ENCODE measurements around the gene LHPP. TPM values are rescaled to one million over a fixed set of nuclear protein-coding genes. Genes with fewer than 3 reads are reported as not detected.

Gene LHPP
- total RNA-seq, 1 experiment from 2014 or later, result 6.6 TPM

GRCh38 chr10:124518366-124518765 lies 56.7 kb downstream of the LHPP start:
- H3K9ac ChIP-seq (ENCODE audit: low read length), result no peak overlapping the region
- H3K36me3 ChIP-seq (ENCODE audit: low read depth, low read length), result no peaks in the 10 kb centered on the region
- intact Hi-C loops (cut with micrococcal nuclease), result no loop called here
- no peaks in the 10 kb centered on the region for H3F3A ChIP-seq (ENCODE audit: low read length, unreplicated experiment)
- H3K9me2 ChIP-seq (replicated peaks; ENCODE audit: low read length), result no peaks in the 10 kb centered on the region
- TF ChIP-seq CTCF (conservative IDR thresholded peaks at IDR 0.05; ENCODE audit: low read depth, low read length), result no peak
- TF ChIP-seq EZH2 (IDR thresholded peaks at IDR 0.05; ENCODE audit: low read length, unreplicated experiment), result no peak
- no peak for TF ChIP-seq EZH2phosphoT487 (IDR thresholded peaks at IDR 0.05; ENCODE audit: borderline replicate concordance, low read length)
- ATAC-seq, result no peak
- no peak overlapping the region for H3K27ac ChIP-seq (ENCODE audit: low read length)
- ChIA-PET POLR2A (ENCODE audit: unreplicated experiment) (no interaction called here), CTCF (no interaction called here)
- no peak overlapping the region for H2AFZ ChIP-seq (ENCODE audit: low read length)
- peaks cover 4% of the 10 kb centered on the region; the same call in 1 of the 2 replicates for H3K4me1 ChIP-seq (ENCODE audit: insufficient read depth, low read length)
- no peaks in the 10 kb centered on the region for H3K27me3 ChIP-seq (ENCODE audit: low read length)
- H3K79me2 ChIP-seq (ENCODE audit: low read length), result no peaks in the 10 kb centered on the region
- no peak for DNase-seq
- no peak overlapping the region for H3K4me3 ChIP-seq (ENCODE audit: low read length)
- H3K9me3 ChIP-seq (ENCODE audit: low read length), result no peaks in the 10 kb centered on the region
- H4K20me1 ChIP-seq (ENCODE audit: low read length), result no peaks in the 10 kb centered on the region
- H3K4me2 ChIP-seq (ENCODE audit: low read length), result no peak overlapping the region
- BruUV-seq (replicated peaks), result no TSS peak

GRCh38 chr10:124520558-124521428 lies 59.2 kb downstream of the LHPP start:
- Histone ChIP-seq H3K4me2 (ENCODE audit: low read length) (no peak overlapping the region), H3K36me3 (ENCODE audit: low read depth, low read length) (no peaks in the 10 kb centered on the region), H3K4me3 (ENCODE audit: low read length) (no peak overlapping the region), H3K79me2 (ENCODE audit: low read length) (no peaks in the 10 kb centered on the region), H3K9me2 (replicated peaks; ENCODE audit: low read length) (no peaks in the 10 kb centered on the region), H4K20me1 (ENCODE audit: low read length) (no peaks in the 10 kb centered on the region), H3K9ac (ENCODE audit: low read length) (no peak overlapping the region), H3K27ac (ENCODE audit: low read length) (no peak overlapping the region), H3F3A (ENCODE audit: low read length, unreplicated experiment) (no peaks in the 10 kb centered on the region), H3K4me1 (ENCODE audit: insufficient read depth, low read length) (peaks cover 4% of the 10 kb centered on the region; the same call in 1 of the 2 replicates), H3K9me3 (ENCODE audit: low read length) (no peaks in the 10 kb centered on the region), H3K27me3 (ENCODE audit: low read length) (no peaks in the 10 kb centered on the region), H2AFZ (ENCODE audit: low read length) (no peak overlapping the region)
- no peak for DNase-seq
- intact Hi-C loops (cut with micrococcal nuclease), result no loop called here
- ChIA-PET CTCF (no interaction called here), POLR2A (ENCODE audit: unreplicated experiment) (no interaction called here)
- no TSS peak for BruUV-seq (replicated peaks)
- no peak for ATAC-seq
- TF ChIP-seq EZH2phosphoT487 (IDR thresholded peaks at IDR 0.05; ENCODE audit: borderline replicate concordance, low read length), result no peak
- TF ChIP-seq CTCF (conservative IDR thresholded peaks at IDR 0.05; ENCODE audit: low read depth, low read length), result no peak
- no peak for TF ChIP-seq EZH2 (IDR thresholded peaks at IDR 0.05; ENCODE audit: low read length, unreplicated experiment)

GRCh38 chr10:124521429-124521871 lies 59.8 kb downstream of the LHPP start:
- Histone ChIP-seq H3K79me2 (ENCODE audit: low read length) (no peaks in the 10 kb centered on the region), H3K36me3 (ENCODE audit: low read depth, low read length) (no peaks in the 10 kb centered on the region), H3K27ac (ENCODE audit: low read length) (no peak overlapping the region), H3K4me3 (ENCODE audit: low read length) (no peak overlapping the region), H4K20me1 (ENCODE audit: low read length) (no peaks in the 10 kb centered on the region), H3K9ac (ENCODE audit: low read length) (no peak overlapping the region), H3K9me3 (ENCODE audit: low read length) (no peaks in the 10 kb centered on the region), H3K9me2 (replicated peaks; ENCODE audit: low read length) (no peaks in the 10 kb centered on the region), H2AFZ (ENCODE audit: low read length) (no peak overlapping the region), H3K27me3 (ENCODE audit: low read length) (no peaks in the 10 kb centered on the region), H3K4me1 (ENCODE audit: insufficient read depth, low read length) (peaks cover 4% of the 10 kb centered on the region; the same call in 1 of the 2 replicates), H3F3A (ENCODE audit: low read length, unreplicated experiment) (no peaks in the 10 kb centered on the region), H3K4me2 (ENCODE audit: low read length) (no peak overlapping the region)
- ChIA-PET POLR2A (ENCODE audit: unreplicated experiment) (no interaction called here), CTCF (no interaction called here)
- no peak for DNase-seq
- no peak for TF ChIP-seq EZH2 (IDR thresholded peaks at IDR 0.05; ENCODE audit: low read length, unreplicated experiment)
- TF ChIP-seq CTCF (conservative IDR thresholded peaks at IDR 0.05; ENCODE audit: low read depth, low read length), result no peak
- TF ChIP-seq EZH2phosphoT487 (IDR thresholded peaks at IDR 0.05; ENCODE audit: borderline replicate concordance, low read length), result no peak
- intact Hi-C loops (cut with micrococcal nuclease), result no loop called here
- BruUV-seq (replicated peaks), result no TSS peak
- ATAC-seq, result no peak
